Activated T-cell treated with anti-CD3 and anti-CD28 coated beads for 4 hours (primary cell): ENCODE results near the gene AADACL4.

Source experiments
- DNase-seq: peaks from one replicate; pipeline ENCODE4 v3.0.0-alpha.2; 2020

Gene AADACL4

GRCh38 chr1:12715896-12716437 is 72.1 kb downstream of the AADACL4 start, which contains the start of gene AADACL3:
Gene AADACL3 (plus strand): TSS chr1:12716110. CDS start chr1:12716177, 67 bp downstream.
- DNase-seq: no peak
